Right atrium auricular region (tissue), 2 donors: ENCODE results near the gene NHLRC1. TPM values are rescaled to one million over a fixed set of nuclear protein-coding genes. Genes with fewer than 3 reads are reported as not detected.

Experiments used
- DNase-seq: peaks from one replicate; pipeline ENCODE4 v3.0.0-alpha.2; 2019; ENCODE audit warnings: low spot score
- H3K27ac ChIP-seq, 2 donors: fragments of 200-600 bp; sonication (generic); 1 replicate in 1 of 2; 2 replicates in 1 of 2; pipeline ENCODE4 v1.5.1; 2016 to 2019
- H3K27me3 ChIP-seq, 2 donors: fragments of 200-600 bp; sonication (generic); one replicate each; pipeline versions ENCODE4 v1.5.1 to v1.6.0; 2017 to 2019
- H3K36me3 ChIP-seq: fragments of 200-600 bp; sonication (generic); one replicate; pipeline ENCODE4 v1.5.1; 2016
- H3K4me1 ChIP-seq, 2 donors: fragments of 200-600 bp; sonication (generic); one replicate each; pipeline versions ENCODE4 v1.5.1 to v1.6.0; 2017 to 2019
- H3K4me3 ChIP-seq, 2 donors: fragments of 200-600 bp; sonication (generic); 1 replicate in 1 of 2; 2 replicates in 1 of 2; pipeline ENCODE4 v1.5.1; 2017 to 2019; ENCODE audit warnings: mild to moderate bottlenecking in 1 of 2, moderate library complexity in 1 of 2
- H3K9me3 ChIP-seq, 2 donors: fragments of 200-600 bp; sonication (generic); one replicate each; pipeline ENCODE4 v1.5.1; 2019
- total RNA-seq, 2 donors: library from RNA; depleted of rRNA; stranded (reverse); fragments of >200 nt; gene quantifications; one replicate each; pipeline ENCODE4 v1.1.0, GENCODE V29; 2016
- TF ChIP-seq, protein P1 (sequence below), 2 donors: fragments of 200-600 bp; sonication (generic); IDR thresholded peaks; one replicate each; pipeline ENCODE4 v1.5.1; 2019; ENCODE audit warnings: antibody characterized with exemption in 2 of 2

Gene NHLRC1
- total RNA-seq, 2 donors from 2014 or later = 1.8 to 2.4 TPM

DNA sequence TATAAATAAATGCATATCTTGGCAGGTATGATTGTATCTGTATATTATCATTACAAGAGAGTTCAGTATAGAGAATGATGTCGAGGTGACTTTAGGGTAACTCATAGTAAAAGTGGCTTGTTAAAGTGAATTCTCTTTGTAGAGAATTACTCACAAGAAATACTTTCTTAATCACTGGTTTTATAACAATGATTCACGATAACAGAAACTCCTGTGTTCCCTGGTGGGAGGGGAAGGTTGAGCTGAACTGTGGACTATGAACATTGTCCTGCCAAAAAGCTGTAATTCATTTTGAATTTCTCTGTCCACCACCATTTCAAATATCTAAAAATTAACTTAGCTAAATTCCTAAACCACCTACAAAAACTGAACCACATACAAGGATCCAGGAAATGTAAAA lies 24.7 kb upstream of the NHLRC1 start:
- no peak overlapping the region for H3K27ac ChIP-seq
- H3K4me1 ChIP-seq = no peaks in the 10 kb centered on the region
- TF ChIP-seq, protein P1, sequence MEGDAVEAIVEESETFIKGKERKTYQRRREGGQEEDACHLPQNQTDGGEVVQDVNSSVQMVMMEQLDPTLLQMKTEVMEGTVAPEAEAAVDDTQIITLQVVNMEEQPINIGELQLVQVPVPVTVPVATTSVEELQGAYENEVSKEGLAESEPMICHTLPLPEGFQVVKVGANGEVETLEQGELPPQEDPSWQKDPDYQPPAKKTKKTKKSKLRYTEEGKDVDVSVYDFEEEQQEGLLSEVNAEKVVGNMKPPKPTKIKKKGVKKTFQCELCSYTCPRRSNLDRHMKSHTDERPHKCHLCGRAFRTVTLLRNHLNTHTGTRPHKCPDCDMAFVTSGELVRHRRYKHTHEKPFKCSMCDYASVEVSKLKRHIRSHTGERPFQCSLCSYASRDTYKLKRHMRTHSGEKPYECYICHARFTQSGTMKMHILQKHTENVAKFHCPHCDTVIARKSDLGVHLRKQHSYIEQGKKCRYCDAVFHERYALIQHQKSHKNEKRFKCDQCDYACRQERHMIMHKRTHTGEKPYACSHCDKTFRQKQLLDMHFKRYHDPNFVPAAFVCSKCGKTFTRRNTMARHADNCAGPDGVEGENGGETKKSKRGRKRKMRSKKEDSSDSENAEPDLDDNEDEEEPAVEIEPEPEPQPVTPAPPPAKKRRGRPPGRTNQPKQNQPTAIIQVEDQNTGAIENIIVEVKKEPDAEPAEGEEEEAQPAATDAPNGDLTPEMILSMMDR (IDR thresholded peaks at IDR 0.05) = no peak
- H3K9me3 ChIP-seq = no peaks in the 10 kb centered on the region
- H3K4me3 ChIP-seq = no peak overlapping the region
- H3K36me3 ChIP-seq = peaks cover 20% of the 10 kb centered on the region
- no peaks in the 10 kb centered on the region for H3K27me3 ChIP-seq
- DNase-seq = no peak

DNA sequence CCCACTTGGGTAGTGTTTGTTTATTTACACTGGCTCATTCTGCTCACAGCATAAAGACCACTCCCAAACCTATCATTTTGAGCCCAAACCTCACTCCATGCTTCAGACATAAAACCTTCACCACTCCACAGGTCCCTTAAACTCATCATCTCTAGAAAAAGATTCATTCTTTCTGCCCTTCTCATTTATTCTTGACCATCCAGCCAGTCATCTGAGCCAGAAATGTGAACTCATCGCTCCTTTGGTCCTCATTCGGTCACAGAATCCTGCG lies 20.0 kb upstream of the NHLRC1 start:
- Histone ChIP-seq H3K27me3 (no peaks in the 10 kb centered on the region), H3K36me3 (peaks cover 44% of the 10 kb centered on the region), H3K4me3 (no peak overlapping the region), H3K9me3 (no peaks in the 10 kb centered on the region), H3K27ac (no peak overlapping the region), H3K4me1 (no peaks in the 10 kb centered on the region)
- no peak for DNase-seq
- TF ChIP-seq, protein P1 (IDR thresholded peaks at IDR 0.05) = no peak

DNA sequence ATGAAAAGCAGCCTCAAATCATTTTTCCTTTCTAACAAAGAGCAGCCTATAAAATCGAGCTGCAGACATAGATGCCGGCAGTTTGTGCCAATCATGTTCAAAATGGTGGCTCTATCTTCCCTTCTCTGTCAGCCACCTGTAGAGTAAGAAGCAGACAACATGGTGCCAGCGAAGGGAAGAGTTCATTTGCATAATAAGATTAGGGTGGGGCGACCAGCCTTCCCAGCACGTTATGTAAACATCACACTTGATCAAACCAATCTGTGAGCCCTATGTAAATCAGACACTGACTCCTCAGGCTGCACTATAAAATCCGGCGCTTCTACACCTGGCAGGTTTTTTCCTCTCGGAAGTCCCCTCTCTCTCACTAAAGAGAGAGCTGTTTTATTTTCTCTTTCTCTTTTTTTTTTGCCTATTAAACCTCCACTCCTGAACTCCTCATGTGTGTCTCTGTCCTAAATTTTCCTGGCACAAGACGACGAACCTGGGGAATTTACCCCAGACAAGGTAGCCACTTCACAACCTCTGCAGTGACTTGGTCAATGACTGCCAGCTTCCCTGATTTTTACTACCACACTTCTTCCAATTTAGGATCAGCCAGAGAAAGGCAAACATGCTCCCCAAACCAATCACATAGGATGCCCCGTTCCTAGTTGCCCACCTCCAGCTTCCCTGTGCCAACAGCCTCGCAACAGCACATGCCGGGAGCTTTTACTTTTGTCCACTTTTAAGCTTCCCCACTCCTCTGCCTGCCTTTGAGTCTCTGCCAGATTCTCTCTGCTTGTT lies 19.5 kb upstream of the NHLRC1 start:
- Histone ChIP-seq H3K4me1 (no peaks in the 10 kb centered on the region), H3K9me3 (no peaks in the 10 kb centered on the region), H3K27me3 (no peaks in the 10 kb centered on the region), H3K36me3 (peaks cover 44% of the 10 kb centered on the region), H3K27ac (no peak overlapping the region), H3K4me3 (no peak overlapping the region)
- TF ChIP-seq, protein P1 (IDR thresholded peaks at IDR 0.05) = no peak
- no peak for DNase-seq

DNA sequence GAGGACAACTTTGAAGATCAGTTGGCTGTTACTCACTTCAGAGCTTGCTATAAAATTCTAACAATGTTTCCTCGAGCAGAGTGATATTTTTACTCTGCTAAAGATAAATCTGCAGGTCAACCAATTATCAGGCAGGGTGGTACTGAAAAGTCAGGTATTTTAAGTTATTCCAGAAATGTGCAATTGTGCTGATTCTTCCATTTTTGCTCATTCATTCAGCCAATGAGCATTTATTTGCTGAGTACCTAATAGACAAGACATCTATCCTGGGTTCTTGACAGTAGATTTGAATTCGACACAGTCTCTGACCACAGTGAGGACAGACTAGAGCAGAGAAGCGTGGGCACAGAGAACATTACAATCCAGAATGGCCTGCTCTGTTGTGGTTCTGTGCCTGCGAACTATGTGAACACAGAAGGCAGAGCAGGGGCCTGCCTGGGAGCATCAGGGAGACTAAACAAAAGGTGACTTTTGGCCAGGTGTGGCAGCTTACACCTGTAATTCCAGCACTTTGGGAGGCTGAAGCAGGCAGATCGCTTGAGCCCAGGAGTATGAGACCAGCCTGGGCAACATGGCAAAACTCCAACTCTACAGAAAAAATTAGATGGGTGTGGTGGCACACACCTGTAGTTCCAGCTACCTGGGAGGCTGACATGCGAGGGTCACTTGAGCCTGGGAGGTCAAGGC lies 17.6 kb upstream of the NHLRC1 start:
- H3K4me1 ChIP-seq = no peaks in the 10 kb centered on the region
- peaks cover 37% of the 10 kb centered on the region for H3K36me3 ChIP-seq
- H3K9me3 ChIP-seq = no peaks in the 10 kb centered on the region
- DNase-seq = no peak
- TF ChIP-seq, protein P1 (IDR thresholded peaks at IDR 0.05) = no peak
- no peak overlapping the region for H3K27ac ChIP-seq
- no peaks in the 10 kb centered on the region for H3K27me3 ChIP-seq
- no peak overlapping the region for H3K4me3 ChIP-seq

DNA sequence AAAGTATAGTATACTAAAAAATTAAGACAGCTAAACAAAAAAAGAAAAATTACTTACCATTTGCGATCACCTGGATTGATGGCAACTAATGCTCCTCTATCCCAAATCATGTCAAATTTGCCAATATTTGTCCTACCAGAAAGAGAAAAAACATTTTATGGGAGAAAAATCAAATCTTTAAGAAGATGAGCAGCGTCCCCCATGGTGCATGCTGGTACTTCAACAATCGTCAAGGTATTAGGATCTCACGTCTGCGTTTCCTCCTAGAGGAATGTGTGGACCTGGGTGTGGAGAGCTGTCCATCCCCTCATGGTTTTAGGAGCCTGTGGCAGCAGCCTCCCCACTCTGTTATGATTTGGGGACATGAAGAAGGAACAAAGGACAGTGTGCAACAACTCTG lies 16.4 kb upstream of the NHLRC1 start:
- no peak for DNase-seq
- TF ChIP-seq, protein P1 (IDR thresholded peaks at IDR 0.05) = no peak
- Histone ChIP-seq H3K36me3 (peaks cover 37% of the 10 kb centered on the region), H3K9me3 (no peaks in the 10 kb centered on the region), H3K4me3 (no peak overlapping the region), H3K27ac (no peak overlapping the region), H3K27me3 (no peaks in the 10 kb centered on the region), H3K4me1 (no peaks in the 10 kb centered on the region)
